HG03196 (cell line): ENCODE results near the gene ZNF723.
"Not testable (repeated sequence)": the region's sequence is repeated elsewhere in the genome, so short reads cannot be mapped to it uniquely, and the experiment has no call there.

ENCODE experiments used
- ATAC-seq: cut with Tn5 transposase; IDR thresholded peaks from one replicate; pipeline ENCODE4 v1.9.1; 2021; ENCODE audit not compliant: unreplicated experiment

ZNF723 gene

DNA sequence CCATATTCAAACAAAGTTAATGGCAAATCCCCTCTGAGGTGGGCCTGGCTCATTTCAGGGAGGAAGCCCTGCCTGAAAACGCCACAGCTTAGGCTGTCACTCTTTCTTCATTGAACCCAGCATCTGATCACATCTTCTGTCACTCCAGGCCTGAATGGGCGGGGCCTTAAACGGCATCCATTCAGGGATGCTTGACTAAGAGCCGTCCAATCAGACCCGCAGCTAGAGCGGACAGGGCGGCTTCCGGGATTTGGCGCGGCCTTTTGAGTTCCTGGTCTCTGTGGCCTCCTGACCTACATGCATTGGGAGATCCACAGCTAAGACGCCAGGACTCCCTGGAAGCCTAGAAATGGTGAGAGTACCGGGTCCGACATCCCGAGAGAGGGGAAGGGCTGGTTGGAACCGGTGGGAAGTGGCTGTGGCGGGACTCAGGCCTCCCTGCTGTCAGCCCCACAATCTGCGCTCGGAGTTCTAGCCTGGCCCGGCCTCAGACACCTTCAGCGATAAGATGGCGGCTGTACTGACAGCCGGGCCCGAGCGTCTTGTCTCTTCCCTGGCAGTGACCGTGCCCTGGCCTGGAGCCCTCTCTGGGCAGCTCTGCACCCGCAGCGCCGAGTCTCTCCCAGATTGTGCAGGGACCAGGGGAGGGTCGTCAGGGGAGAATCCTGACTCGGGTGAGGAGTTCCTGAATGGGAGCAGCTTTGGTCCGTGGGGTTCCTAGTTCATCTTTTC lies at the start of gene ZNF723:
TSS of gene ZNF723 (plus strand) at position 261 of the 732 bp plus-strand sequence. CDS start at position 350, 89 bp downstream.
- no peak for ATAC-seq

DNA sequence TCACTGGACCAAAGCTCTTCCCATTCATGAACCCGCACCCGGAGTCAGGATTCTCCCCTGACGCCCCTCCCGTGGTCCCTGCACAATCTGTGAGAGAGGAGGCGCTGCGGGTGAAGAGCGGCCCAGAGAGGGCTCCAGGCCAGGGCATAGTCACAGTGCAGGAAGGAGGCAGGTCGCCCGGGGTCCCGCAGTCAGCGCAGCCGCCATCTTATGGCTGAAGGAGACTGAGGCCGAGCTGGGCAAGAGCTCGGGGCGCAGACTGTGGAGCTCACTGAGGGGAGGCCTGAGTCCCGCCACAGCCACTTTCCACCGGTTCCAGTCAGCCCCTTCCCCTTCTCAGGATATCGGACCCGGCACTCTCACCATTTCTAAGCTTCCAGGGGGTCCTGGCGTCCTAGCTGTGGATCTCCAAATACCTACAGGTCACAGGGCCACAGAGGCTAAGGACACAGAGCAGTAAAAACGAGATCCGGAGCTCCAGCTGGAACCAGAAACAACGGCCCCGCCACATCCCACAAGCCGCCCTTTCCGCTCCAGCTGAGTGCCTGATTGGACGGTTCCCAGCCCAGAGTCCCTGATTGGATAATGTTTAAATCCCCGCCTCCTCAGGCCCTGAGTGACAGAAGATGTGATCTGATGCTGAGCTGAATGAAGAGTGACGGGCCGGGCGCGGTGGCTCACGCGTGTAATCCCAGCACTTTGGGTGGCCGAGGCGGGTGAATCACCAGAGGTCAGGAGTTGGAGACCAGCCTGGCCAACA lies 48.3 kb upstream of the ZNF723 start, which contains the start of gene ZNF99:
TSS of gene ZNF99 (minus strand) at position 501 of the 760 bp plus-strand sequence. CDS start at position 366, 135 bp downstream.
- no peak for ATAC-seq

DNA sequence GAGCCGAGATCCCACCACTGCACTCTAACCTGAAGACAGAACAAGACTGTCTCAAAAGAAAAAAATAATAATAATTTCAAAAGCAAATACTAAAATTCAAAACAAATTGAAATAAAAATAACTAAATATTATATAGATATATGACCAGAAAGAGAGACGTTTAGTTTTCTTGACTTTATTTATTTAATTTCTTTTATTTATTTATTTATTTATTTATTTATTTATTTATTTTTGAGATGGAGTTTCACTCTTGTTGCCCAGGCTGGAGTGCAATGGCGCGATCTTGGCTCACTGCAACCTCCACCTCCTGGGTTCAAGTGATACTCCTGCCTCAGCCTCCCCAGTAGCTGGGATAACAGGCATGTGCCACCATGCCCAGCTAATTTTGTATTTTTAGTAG lies 39.2 kb upstream of the ZNF723 start:
- ATAC-seq, result not testable (repeated sequence)

DNA sequence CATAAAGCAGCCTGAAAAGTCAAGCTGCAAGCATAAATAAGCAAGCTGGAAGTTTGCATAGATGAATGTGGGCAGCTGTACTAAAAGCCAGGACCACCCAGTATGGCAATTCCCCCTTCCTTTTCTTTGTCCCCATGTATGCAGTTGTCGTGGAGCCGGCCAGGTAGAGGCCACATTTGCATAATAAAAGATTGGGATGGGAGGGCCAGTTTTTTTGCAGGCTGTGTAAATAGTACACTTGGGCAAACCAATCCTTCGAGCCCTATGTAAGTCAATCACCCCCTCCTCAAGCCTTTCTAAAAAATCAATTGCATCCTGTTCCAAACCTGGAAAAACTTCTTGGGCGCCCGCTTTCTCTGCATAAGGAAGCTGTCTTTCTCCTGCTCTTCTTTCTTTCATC lies 35.1 kb upstream of the ZNF723 start:
- no peak for ATAC-seq

DNA sequence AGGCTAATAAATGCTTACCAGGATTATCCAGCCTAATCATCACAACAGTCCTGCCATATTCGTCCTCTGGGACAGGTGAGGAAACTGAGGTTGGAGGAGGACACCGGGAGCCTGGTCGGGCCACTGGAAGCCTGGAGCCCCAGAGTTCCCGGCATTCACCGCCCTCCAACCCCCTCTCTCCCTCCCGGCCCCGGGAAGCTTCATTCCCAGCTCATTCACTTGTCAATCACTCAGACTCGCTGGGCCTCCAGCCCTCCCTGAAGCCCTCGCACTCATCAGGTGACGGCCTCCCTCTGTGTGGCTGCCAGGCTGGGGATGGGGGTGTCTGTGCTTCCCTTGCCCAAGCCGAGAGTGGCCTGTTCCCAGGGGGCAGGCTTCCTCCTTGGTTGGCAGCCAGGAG lies 25.7 kb upstream of the ZNF723 start:
- no peak for ATAC-seq

DNA sequence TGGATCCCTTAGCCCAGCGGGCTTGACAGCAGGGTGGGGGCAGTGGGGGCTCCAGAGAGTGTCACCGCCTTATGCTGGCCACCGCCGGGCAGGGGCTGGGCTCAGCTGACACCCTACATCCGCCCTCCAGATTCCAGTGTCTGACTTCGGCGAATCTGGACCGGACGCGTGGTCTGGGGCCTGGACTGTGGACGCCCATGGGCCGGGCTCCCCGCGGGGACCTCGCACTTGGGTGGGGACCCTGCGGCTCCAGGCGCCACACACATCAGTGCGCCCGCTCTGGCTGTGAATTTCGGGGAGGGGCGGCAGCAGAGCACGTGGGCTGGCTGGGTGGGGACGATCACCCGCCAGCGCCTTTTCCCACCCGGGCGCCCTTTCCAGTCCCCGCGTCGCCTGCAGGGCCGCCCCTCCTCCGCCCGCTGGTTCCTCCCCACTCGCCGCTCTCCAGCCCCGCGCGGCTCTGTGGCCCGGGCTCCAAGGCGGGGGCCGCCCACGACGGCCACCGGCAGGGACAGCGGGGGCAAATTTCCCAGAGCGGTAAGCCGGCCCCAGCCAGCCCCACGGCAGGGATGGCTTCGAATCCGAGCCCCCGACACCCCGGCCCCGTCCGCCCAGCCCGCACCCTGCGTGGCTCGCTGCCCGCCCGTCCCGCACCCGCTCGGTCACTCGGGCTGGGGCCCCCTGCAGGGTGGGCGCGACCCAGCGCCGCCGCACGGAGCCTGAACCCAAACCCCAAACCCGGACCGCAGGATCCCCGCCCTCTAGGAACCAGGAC lies 24.8 kb upstream of the ZNF723 start:
- ATAC-seq, result no peak

DNA sequence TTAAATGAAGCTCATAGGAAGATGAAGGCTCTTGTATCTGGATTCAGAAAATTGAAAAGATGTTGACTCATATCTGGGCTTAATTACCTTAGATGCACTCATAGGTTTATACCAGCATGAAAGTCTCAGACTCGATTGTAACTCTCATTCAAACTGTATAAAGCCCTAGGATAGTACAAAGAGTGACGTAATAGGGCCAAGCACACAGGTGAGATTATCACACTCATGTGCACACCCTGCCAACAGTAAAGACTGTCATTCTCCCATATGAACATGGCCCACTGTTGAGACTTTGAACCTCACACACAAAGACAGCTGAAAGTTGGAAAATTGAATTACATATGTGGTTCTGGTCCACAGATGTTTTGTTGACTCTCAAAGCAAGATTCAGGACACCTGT lies 18.0 kb upstream of the ZNF723 start:
- no peak for ATAC-seq

DNA sequence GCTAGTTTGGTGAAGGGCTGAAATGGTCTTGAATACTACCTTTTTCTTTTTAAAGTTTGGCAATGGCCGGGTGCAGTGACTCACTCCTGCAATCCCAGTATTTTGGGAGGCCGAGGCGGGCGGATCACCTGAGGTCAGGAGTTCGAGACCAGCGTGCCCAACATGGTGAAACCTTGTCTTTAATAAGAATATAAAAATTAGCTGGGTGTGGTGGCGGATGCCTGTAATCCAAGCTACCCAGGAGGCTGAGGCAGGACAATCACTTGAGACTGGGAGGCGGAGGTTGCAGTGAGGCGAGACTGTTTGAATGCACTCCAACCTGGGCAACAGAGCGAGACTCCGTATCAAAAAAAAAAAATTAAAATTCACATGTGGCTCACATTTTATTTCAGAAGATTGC lies 880 bp upstream of the ZNF723 start:
- no peak for ATAC-seq

DNA sequence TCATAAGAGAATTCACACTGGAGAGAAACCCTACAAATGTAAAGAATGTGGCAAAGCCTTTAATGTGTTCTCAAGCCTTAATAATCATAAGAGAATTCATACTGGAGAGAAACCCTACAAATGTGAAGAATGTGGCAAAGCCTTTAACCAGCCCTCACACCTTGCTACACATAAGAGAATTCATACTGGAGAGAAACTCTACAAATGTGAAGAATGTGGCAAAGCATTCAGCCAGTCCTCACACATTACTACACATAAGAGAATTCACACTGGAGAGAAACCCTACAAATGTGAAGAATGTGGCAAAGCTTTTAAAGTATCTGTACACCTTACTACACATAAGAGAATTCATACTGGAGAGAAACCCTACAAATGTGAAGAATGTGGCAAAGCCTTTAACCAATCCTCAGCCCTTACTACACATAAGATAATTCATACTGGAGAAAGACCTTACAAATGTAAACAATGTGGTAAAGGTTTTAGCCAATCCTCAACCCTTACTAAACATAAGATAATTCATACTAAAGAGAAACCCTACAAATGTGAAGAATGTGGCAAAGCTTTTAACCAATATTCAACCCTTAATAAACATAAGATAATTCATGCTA lies 25.7 kb downstream of the ZNF723 start:
- ATAC-seq, result not testable (repeated sequence)

DNA sequence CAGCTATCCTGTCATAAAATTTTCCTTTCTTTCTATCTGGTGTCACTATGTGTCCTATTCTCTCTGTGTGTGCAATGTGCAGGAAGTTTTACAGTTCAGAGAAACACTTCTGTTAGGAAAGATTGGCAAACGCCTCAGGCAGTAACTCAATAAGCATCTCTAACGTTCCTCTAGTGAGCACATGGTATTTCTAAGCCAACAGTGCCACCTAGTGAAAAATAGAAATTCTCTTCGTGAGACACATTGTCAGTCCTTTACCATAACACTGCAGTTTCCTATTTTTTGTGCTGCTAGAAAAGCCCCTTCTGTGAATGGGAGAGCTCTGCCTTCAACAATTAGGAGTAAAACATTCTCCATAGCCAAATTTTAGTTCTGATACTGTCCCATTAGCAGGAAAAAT lies 50.7 kb downstream of the ZNF723 start:
- no peak for ATAC-seq

DNA sequence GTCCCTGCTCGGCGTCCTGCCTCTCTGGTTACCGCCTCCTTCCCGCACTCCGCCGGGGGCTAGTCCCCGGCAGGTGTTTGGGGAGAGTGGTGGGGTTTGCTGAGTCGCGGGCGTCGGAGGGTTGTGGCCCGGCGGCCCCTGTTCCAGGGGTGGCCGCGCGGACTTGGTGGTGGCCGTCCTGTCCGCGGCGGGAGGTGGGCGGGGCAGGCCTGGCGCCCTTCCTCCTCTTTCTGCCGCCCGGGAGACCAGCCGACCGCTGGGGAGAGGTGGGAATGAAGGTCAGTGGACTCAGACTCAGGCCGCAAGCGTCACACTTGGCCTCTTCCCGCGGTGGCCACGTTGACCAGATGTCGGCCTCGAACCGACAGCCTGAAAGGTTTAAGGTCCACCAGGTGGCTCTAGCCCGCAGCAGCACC lies 61.8 kb downstream of the ZNF723 start:
- no peak for ATAC-seq

DNA sequence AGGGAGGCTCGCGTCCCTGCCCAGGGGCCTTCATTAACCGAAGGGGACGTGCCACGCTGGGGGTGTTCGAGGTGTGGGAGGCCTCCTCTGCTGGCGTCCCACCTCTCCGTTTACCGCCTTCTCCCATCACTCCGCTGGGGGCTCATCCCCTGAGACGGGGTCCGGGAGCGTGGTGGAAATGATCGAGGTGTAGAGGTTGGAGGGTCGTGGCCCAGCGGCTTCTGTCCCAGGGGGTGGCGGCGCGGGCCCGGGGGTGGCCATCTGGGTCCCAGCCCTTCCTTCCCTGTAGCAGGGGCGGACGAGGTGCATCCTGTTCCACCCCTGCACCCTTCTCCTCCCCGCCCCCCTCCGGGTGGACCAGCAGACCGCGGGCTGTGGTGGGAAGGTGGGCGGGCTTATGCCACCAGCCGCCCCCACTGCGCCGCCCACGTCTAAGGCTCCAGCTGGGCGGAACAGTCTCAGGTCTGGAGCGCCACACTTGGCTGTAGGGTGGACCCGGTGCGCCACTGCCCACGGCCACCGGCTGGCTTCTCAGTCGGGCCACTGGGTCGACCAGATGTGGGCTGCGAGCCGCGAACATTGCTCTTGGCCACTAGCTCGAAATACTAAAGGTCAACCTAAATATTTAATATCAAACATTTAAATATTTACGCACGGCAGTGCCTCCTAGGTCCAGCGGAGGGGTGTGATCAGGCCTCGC lies 69.5 kb downstream of the ZNF723 start:
- no peak for ATAC-seq
